ENCODE measurements around the gene LMF1. TPM values are rescaled to one million over a fixed set of nuclear protein-coding genes. Genes with fewer than 3 reads are reported as not detected.

LMF1 gene
- total and polyA plus RNA-seq, 9 of the 15 experiments (the other 6 are each of a cell fraction or from before 2014, with no cell fraction given), result 0.11 to 1.6 (median 0.55) TPM; not detected in 1

- Histone ChIP-seq H2AFZ (ENCODE audit: low read depth, low read length) (no peak overlapping the region), H3K36me3 (ENCODE audit: control insufficient read depth, insufficient read depth, low read length) (no peaks in the 10 kb centered on the region), H3K27ac (ENCODE audit: extremely low read depth, low read depth, low read length) (no peak overlapping the region), H3K9me3 (replicated peaks; ENCODE audit: control insufficient read depth, insufficient read depth, low read depth, low read length) (no peaks in the 10 kb centered on the region), H3K79me2 (ENCODE audit: control insufficient read depth, insufficient read depth, low read length) (no peaks in the 10 kb centered on the region), H4K20me1 (replicated peaks; ENCODE audit: control insufficient read depth, insufficient read depth, low read length) (peaks cover 21% of the 10 kb centered on the region; the same call in 1 of the 2 replicates), H3K9ac (ENCODE audit: insufficient read depth in 1 of 2, low read depth in 2 of 2, low read length in 2 of 2) (no peak overlapping the region), H3K4me3 (no peak overlapping the region), H3K4me2 (ENCODE audit: insufficient read depth, low read length) (no peak overlapping the region), H3K27me3 (ENCODE audit: control insufficient read depth in 2 of 2, insufficient read depth in 2 of 2, low read length in 2 of 2) (peaks cover 52 to 86% of the 10 kb centered on the region in 2 experiments), H3K9me1 (ENCODE audit: control insufficient read depth, insufficient read depth, low read length) (no peaks in the 10 kb centered on the region), H3K4me1 (replicated peaks in 1 of 2; ENCODE audit: control insufficient read depth in 2 of 2, insufficient read depth in 2 of 2, low read length in 2 of 2) (peaks cover 0 to 36% of the 10 kb centered on the region in 2 experiments; a peak in 3 of 5 replicates)
- no peak for ATAC-seq
- POLR2A ChIA-PET, result no interaction called here
- 10% methylated on average over 12 of the region's 27 CpGs for WGBS (ENCODE audit: insufficient coverage, low coverage, missing lambda C conversion rate)
- no peak for FAIRE-seq
- no TSS peak for BruUV-seq (replicated peaks)
- in situ Hi-C loops (cut with MboI), result no loop called here
- CTCF ChIA-PET (ENCODE audit: low intra/inter-chr PET ratio), result no interaction called here
- DNase-seq (ENCODE audit: extremely low read depth in 1 of 4, low spot score in 3 of 4), result no peak
- intact Hi-C loops (cut with micrococcal nuclease), result no loop called here
- TF ChIP-seq POLR2B (IDR thresholded peaks at IDR 0.05; ENCODE audit: low read depth, partially characterized antibody), result no peak
- TF ChIP-seq, protein P1, sequence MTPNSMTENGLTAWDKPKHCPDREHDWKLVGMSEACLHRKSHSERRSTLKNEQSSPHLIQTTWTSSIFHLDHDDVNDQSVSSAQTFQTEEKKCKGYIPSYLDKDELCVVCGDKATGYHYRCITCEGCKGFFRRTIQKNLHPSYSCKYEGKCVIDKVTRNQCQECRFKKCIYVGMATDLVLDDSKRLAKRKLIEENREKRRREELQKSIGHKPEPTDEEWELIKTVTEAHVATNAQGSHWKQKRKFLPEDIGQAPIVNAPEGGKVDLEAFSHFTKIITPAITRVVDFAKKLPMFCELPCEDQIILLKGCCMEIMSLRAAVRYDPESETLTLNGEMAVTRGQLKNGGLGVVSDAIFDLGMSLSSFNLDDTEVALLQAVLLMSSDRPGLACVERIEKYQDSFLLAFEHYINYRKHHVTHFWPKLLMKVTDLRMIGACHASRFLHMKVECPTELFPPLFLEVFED (CRISPR knock-in tag; conservative IDR thresholded peaks at IDR 0.05), result no peak
- no peak for TF ChIP-seq NCOR1 (IDR thresholded peaks at IDR 0.05)
- TF ChIP-seq, protein P2, sequence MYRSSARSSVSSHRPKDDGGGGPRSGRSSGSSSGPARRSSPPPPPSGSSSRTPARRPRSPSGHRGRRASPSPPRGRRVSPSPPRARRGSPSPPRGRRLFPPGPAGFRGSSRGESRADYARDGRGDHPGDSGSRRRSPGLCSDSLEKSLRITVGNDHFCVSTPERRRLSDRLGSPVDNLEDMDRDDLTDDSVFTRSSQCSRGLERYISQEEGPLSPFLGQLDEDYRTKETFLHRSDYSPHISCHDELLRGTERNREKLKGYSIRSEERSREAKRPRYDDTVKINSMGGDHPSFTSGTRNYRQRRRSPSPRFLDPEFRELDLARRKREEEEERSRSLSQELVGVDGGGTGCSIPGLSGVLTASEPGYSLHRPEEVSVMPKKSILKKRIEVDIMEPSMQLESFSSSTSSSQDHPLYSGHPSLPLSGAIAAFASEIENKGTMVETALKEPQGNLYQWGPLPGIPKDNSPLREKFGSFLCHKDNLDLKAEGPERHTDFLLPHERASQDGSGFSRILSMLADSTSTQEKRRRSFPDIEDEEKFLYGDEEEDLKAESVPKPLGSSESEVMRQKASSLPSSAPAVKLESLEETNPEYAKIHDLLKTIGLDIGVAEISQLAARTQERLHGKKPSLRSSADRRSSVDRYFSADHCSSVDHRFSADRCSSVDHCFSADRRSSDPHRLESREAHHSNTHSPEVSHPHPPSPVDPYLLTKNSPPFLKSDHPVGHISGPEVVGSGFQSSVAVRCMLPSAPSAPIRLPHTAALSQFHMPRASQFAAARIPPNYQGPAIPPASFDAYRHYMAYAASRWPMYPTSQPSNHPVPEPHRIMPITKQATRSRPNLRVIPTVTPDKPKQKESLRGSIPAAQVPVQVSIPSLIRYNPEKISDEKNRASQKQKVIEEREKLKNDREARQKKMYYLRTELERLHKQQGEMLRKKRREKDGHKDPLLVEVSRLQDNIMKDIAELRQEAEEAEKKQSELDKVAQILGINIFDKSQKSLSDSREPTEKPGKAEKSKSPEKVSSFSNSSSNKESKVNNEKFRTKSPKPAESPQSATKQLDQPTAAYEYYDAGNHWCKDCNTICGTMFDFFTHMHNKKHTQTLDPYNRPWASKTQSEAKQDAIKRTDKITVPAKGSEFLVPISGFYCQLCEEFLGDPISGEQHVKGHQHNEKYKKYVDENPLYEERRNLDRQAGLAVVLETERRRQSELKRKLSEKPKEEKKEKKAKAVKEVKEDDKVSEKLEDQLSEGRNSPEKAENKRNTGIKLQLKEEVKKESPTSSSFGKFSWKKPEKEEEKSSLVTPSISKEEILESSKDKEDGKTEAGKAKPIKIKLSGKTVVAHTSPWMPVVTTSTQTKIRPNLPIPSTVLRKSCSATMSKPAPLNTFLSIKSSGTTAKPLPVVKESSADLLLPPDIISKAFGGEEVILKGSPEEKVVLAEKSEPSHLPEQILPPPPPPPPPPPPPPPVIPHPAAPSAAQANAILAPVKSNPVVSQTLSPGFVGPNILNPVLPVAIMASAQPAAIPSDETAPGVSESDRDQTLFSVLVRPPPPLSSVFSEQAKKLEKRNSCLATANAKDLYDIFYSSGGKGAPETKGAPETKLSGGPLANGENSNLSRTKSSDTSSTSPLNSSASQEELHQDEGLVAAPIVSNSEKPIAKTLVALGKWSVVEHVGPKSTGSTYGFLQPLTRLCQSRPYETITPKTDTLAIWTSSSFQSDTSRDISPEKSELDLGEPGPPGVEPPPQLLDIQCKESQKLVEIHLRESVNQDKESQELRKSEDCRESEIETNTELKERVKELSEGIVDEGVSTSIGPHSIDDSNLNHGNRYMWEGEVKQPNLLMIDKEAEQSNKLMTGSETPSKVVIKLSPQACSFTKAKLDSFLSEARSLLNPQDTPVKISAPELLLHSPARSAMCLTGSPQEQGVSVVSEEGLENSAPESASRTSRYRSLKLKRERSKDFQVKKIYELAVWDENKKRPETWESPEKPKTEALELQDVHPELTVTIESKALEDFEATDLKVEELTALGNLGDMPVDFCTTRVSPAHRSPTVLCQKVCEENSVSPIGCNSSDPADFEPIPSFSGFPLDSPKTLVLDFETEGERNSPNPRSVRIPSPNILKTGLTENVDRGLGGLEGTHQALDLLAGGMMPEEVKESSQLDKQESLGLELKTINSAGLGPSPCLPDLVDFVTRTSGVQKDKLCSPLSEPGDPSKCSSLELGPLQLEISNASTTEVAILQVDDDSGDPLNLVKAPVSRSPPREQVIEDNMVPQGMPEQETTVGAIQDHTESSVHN (IDR thresholded peaks at IDR 0.05; ENCODE audit: borderline replicate concordance in 1 of 2, low read depth in 1 of 2), result no peak
- TF ChIP-seq CAMTA2 (CRISPR knock-in tag; conservative IDR thresholded peaks at IDR 0.05), result no peak
- no peak for TF ChIP-seq MAFK (IDR thresholded peaks at IDR 0.05; ENCODE audit: low read length)
- no peak for TF ChIP-seq ZNF232 (CRISPR knock-in tag; IDR thresholded peaks at IDR 0.05)
- no peak for TF ChIP-seq ARHGAP35 (IDR thresholded peaks at IDR 0.05; ENCODE audit: partially characterized antibody)
- TF ChIP-seq IFI16 (CRISPR knock-in tag; IDR thresholded peaks at IDR 0.05), result no peak
- no peak for TF ChIP-seq MAZ (CRISPR knock-in tag; conservative IDR thresholded peaks at IDR 0.05 in 1 of 2, IDR thresholded peaks at IDR 0.05 in 1 of 2)
- no peak for TF ChIP-seq ZNF197 (CRISPR knock-in tag; IDR thresholded peaks at IDR 0.05; ENCODE audit: low read depth)
- no peak for TF ChIP-seq NELFE (IDR thresholded peaks at IDR 0.05; ENCODE audit: insufficient read depth, insufficient read length)
- TF ChIP-seq CCAR2 (IDR thresholded peaks at IDR 0.05; ENCODE audit: low read depth, low read length), result no peak
- no peak for TF ChIP-seq KLF10 (CRISPR knock-in tag; IDR thresholded peaks at IDR 0.05)
- TF ChIP-seq NCOA2 (IDR thresholded peaks at IDR 0.05; ENCODE audit: partially characterized antibody in 2 of 2), result no peak
Measured at GRCh38 chr16:879461-879861, 91.3 kb downstream of the LMF1 start.

Data from K562 (cell line).